CD4-positive, alpha-beta T cell (primary cell): ENCODE data around the gene DNASE1L3. TPM values are rescaled to one million over a fixed set of nuclear protein-coding genes. Genes with fewer than 3 reads are reported as not detected.

Experiments used
- ATAC-seq: fragments of 200-7000 bp; cut with Tn5 transposase; one replicate; pipeline ENCODE4 v1.10.0; 2022; ENCODE audit warnings: mild to moderate bottlenecking; ENCODE audit not compliant: poor library complexity
- CTCF ChIA-PET: fragments of 350-600 bp; sonication (Branson Sonifier 250); formaldehyde crosslinking; loops from one replicate; lab custom pipeline; 2021; ENCODE audit warnings: antibody characterized with exemption, inconsistent platforms; lab: Charles Lee
- POLR2A ChIA-PET: fragments of 350-600 bp; sonication (Branson Sonifier 250); formaldehyde crosslinking; loops from one replicate; lab custom pipeline; 2021; ENCODE audit warnings: antibody characterized with exemption, inconsistent platforms; lab: Charles Lee
- DNase-seq, 14 experiments: peaks; one replicate each; pipeline ENCODE4 v3.0.0-alpha.2; 2013 to 2020; ENCODE audit warnings: mixed read lengths in 2 of 14
- H3K27ac ChIP-seq, 2 donors: one replicate each; pipeline versions ENCODE4 v1.5.1 to v1.7.0; 2013; ENCODE audit warnings: low read length in 2 of 2, low read depth in 1 of 2, mild to moderate bottlenecking in 1 of 2
- H3K27me3 ChIP-seq, 2 experiments: 1 replicate in 1 of 2; 2 replicates in 1 of 2; pipeline versions ENCODE4 v1.6.1 to v1.7.0; 2013; ENCODE audit warnings: low read length in 2 of 2, control low read depth in 1 of 2, mild to moderate bottlenecking in 1 of 2, moderate library complexity in 1 of 2; ENCODE audit not compliant: insufficient read depth in 2 of 2, control insufficient read depth in 1 of 2
- H3K36me3 ChIP-seq: one replicate; pipeline ENCODE4 v1.6.1; 2013; ENCODE audit warnings: low read length, control low read depth; ENCODE audit not compliant: insufficient read depth
- H3K4me1 ChIP-seq: one replicate; pipeline ENCODE4 v1.6.1; 2013; ENCODE audit warnings: low read length, control low read depth; ENCODE audit not compliant: insufficient read depth
- H3K4me3 ChIP-seq: one replicate; pipeline ENCODE4 v1.5.1; 2013; ENCODE audit warnings: mild to moderate bottlenecking, low read length, moderate library complexity
- H3K9me3 ChIP-seq, 2 experiments: 1 replicate in 1 of 2; 2 replicates in 1 of 2; pipeline versions ENCODE4 v1.6.1 to v1.7.0; 2013; ENCODE audit warnings: low read length in 2 of 2, mild to moderate bottlenecking in 2 of 2, control low read depth in 1 of 2, moderate library complexity in 1 of 2; ENCODE audit not compliant: control insufficient read depth in 1 of 2, insufficient read depth in 1 of 2
- H3K27ac Mint-ChIP-seq: one replicate; pipeline ENCODE4 v1.8.0; 2020; ENCODE audit warnings: mixed read lengths
- H3K27me3 Mint-ChIP-seq: one replicate; pipeline ENCODE4 v1.8.0; 2021; ENCODE audit warnings: mixed read lengths
- H3K36me3 Mint-ChIP-seq: one replicate; pipeline ENCODE4 v1.8.0; 2021; ENCODE audit warnings: low read depth, mixed read lengths
- H3K4me1 Mint-ChIP-seq: one replicate; pipeline ENCODE4 v1.8.0; 2021; ENCODE audit warnings: low read depth, mixed read lengths
- H3K4me3 Mint-ChIP-seq: one replicate; pipeline ENCODE4 v1.8.0; 2020; ENCODE audit warnings: mild to moderate bottlenecking, mixed read lengths
- H3K9me3 Mint-ChIP-seq: one replicate; pipeline ENCODE4 v1.8.0; 2020; ENCODE audit warnings: mixed read lengths
- CTCF ChIP-seq: fragments of 200-600 bp; IDR thresholded peaks from one replicate; pipeline ENCODE4 v1.8.0; 2022; ENCODE audit warnings: antibody characterized with exemption, mild to moderate bottlenecking
- intact Hi-C, 2 experiments: fragments of 100-400 bp; cut with DNase I in 1 of 2; cut with micrococcal nuclease in 1 of 2; formaldehyde crosslinking; loops; one replicate each; pipeline versions ENCODE4 v1.15.1 to v1.9.0; 2023 to 2025; cut with DNase I, micrococcal nuclease
- total RNA-seq, 174 experiments: library from RNA in 2 of 174; stranded (reverse) in 2 of 174; gene quantifications; one replicate each; pipeline ENCODE4 v1.2.3 and lab custom pipeline; 2021 to 2026

Gene DNASE1L3
- total RNA-seq, 2 experiments from 2014 or later = 0.53 to 0.80 TPM

GRCh38 chr3:58150810-58151199 is 60.0 kb downstream of the DNASE1L3 start:
- ChIA-PET POLR2A (no interaction called here), CTCF (no interaction called here)
- Mint-ChIP-seq H3K27me3 (no peaks in the 10 kb centered on the region), H3K36me3 (peaks cover 92% of the 10 kb centered on the region), H3K9me3 (no peaks in the 10 kb centered on the region), H3K27ac (no peak overlapping the region), H3K4me1 (no peaks in the 10 kb centered on the region), H3K4me3 (no peak overlapping the region)
- H3K36me3 ChIP-seq = peaks cover 67% of the 10 kb centered on the region
- no peaks in the 10 kb centered on the region for H3K9me3 ChIP-seq
- no peaks in the 10 kb centered on the region for H3K27me3 ChIP-seq
- TF ChIP-seq CTCF = no peak
- intact Hi-C loops = no loop called here
- no peak overlapping the region for H3K4me3 ChIP-seq
- H3K4me1 ChIP-seq = no peaks in the 10 kb centered on the region
- ATAC-seq (no peak), DNase-seq (no peak)
- H3K27ac ChIP-seq = no peak overlapping the region

- Histone ChIP-seq H3K4me1 (no peaks in the 10 kb centered on the region), H3K4me3 (no peak overlapping the region), H3K27me3 (no peaks in the 10 kb centered on the region), H3K27ac (no peak overlapping the region), H3K36me3 (peaks cover 63% of the 10 kb centered on the region), H3K9me3 (no peaks in the 10 kb centered on the region)
- POLR2A ChIA-PET = interaction anchor here (0.6 kb wide), 1 partner anchor 410 kb away, joined by 3 read pairs; no protein-coding TSS in a partner anchor
- intact Hi-C loops = no loop called here
- ATAC-seq (no peak), DNase-seq (no peak)
- Mint-ChIP-seq H3K9me3 (no peaks in the 10 kb centered on the region), H3K27me3 (no peaks in the 10 kb centered on the region), H3K4me1 (no peaks in the 10 kb centered on the region), H3K4me3 (no peak overlapping the region), H3K36me3 (peaks cover 93% of the 10 kb centered on the region), H3K27ac (no peak overlapping the region)
- TF ChIP-seq CTCF = no peak
- CTCF ChIA-PET = no interaction called here
These were observed 60.5 kb downstream of the DNASE1L3 start for GRCh38 chr3:58150130-58150809.

- POLR2A ChIA-PET = interaction anchor here (1.0 kb wide), 1 partner anchor 285 kb away, joined by 3 read pairs; no protein-coding TSS in a partner anchor
- no peaks in the 10 kb centered on the region for H3K4me1 ChIP-seq
- Mint-ChIP-seq H3K27me3 (no peaks in the 10 kb centered on the region), H3K9me3 (no peaks in the 10 kb centered on the region), H3K4me1 (no peaks in the 10 kb centered on the region), H3K27ac (no peak overlapping the region), H3K4me3 (no peak overlapping the region), H3K36me3 (peaks cover 91% of the 10 kb centered on the region)
- no peak for ATAC-seq
- no peaks in the 10 kb centered on the region for H3K27me3 ChIP-seq
- H3K4me3 ChIP-seq = no peak overlapping the region
- intact Hi-C loops = no loop called here
- no peak overlapping the region for H3K27ac ChIP-seq
- no peak for TF ChIP-seq CTCF
- H3K9me3 ChIP-seq = no peaks in the 10 kb centered on the region
- DNase-seq = no peak
- CTCF ChIA-PET = no interaction called here
- peaks cover 58% of the 10 kb centered on the region for H3K36me3 ChIP-seq
These were observed 62.7 kb downstream of the DNASE1L3 start for GRCh38 chr3:58148049-58148448.
